GM19467 (cell line): ENCODE data around the gene CHMP6.

Experiments
- ATAC-seq: cut with Tn5 transposase; IDR thresholded peaks from one replicate; pipeline ENCODE4 v1.9.1; 2021; ENCODE audit warnings: mild to moderate bottlenecking, moderate library complexity; ENCODE audit not compliant: unreplicated experiment

CHMP6 gene

GRCh38 chr17:80991645-80992076 lies at the start of gene CHMP6:
CHMP6 (plus strand) TSS chr17:80991841; CDS start chr17:80991919, 78 bp downstream.
- ATAC-seq: peak; percentile 47

DNA sequence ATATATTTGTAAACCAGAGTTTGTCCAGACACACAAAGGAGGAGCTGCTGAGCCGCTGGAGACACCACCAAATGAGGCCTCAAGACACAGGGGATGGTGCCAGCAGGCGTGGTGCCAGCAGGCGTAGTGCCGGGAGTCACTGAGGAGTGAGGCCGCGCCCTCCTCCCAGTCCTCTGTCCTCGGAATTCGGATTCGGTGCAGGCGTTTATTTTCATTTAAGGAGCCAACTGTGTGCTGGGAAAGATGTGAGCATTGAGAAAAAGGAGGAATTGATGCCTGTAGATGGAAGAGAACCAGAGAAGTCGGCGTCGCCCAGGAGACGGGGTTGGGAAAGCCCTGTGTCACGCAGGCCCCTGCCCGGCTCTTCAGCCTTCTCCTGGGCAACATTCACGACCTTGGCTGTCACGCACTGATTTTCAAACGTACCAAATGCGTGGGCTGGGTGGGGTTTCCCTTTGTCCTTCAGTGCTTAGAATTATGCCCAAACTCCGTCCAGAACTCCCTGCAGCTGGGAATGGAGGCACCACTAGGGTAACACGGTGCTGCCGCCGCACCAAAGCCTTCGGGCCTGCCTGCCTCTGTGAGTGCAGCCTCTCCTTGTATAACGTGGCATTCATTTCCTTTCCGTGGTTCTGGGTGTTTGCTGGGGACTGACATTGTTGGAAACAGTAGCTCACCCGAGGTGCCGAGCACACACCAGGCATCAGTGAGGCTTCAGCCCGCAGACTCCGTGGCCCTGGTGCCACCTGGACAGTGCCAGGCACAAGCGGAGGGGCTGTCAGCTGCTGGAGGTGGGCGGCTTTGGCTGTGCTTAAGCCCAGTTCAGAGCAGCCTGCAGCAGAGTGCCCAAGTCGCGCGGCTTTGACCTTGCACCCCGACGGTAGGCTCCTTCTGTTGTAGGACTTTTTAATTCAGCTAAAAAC lies 49.0 kb upstream of the CHMP6 start:
- no peak for ATAC-seq

- no peak for ATAC-seq
These were observed 48.1 kb upstream of the CHMP6 start for GRCh38 chr17:80943346-80944145.

GRCh38 chr17:80944326-80944725 lies 47.3 kb upstream of the CHMP6 start:
- ATAC-seq: no peak

GRCh38 chr17:80945736-80946135 lies 45.9 kb upstream of the CHMP6 start:
- no peak for ATAC-seq

DNA sequence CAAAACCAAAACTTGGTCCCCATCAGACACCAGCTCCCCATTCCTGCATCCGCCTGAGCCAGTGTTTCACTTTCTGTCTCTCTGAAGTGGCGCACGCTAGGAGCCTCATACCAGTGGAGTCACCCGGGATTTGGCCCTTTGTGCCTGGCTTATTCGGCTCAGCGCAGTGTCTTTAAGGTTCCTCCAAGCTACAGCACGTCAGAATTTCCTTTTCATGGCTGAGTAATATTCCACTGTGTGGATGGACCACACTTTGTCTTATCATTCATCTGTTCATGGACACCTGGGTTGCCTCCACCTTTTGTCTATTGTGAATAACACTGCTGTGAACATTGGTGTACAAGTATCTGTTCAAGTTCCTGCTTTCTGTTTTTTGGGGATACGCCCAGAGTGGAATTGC lies 45.2 kb upstream of the CHMP6 start:
- no peak for ATAC-seq

DNA sequence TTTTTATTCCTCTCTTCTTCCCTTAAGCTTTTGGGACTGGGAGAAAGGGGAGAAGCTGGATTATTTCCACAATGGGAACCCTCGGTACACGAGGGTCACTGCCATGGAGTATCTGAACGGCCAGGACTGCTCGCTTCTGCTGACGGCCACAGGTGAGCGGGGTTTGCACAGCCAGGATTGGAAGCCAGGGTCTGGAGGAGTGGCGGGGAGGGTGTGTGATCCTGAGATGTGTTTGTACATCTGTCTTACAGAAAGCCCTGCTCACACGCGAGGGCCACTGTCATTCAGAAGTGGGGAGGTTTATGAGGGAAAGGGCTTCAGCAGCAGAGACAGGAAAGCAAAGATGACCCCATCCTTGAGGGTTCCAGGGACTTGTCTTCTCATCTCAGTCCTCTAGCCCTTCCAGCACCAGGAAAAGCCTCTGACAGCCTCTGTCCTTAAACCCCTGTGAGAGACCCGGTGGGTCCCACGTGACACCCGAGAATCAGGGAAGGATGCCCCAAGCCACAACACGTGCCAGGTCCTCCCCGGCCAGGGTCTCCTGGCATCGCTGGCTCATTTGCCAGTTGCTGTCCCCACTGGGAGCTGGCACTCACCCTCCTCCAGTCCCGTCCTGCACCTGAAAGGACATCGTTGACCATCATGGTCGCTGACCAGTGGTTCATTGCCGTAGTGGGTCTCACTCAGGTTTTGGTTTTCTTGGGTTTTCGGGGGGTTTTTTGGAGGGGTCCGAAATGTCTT lies 44.3 kb upstream of the CHMP6 start:
- no peak for ATAC-seq

GRCh38 chr17:80948019-80948975 lies 43.3 kb upstream of the CHMP6 start:
- ATAC-seq: no peak

DNA sequence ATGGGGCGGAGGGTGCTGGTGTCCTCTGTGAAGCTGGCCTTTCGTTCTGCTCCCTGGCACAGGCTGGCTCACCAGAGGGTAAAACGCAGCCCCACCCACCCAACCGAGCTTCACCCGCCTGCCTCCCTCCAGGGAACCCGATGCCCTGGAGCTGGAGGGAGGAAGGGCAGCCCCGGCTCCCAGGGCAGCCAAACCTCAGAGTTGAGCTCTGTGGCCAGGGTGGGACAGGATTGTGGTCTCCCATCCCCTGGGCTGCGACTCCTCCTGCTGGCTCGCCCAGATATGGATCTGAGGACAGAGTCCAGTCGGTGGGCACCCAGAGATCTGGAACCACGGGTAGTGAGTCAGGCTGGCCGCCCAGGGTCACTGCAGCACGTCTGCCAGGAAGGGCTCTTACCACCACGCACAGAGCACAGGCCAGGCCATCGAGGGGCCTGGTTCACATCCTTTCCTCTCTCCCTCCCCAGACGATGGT lies 42.6 kb upstream of the CHMP6 start:
- ATAC-seq: no peak

DNA sequence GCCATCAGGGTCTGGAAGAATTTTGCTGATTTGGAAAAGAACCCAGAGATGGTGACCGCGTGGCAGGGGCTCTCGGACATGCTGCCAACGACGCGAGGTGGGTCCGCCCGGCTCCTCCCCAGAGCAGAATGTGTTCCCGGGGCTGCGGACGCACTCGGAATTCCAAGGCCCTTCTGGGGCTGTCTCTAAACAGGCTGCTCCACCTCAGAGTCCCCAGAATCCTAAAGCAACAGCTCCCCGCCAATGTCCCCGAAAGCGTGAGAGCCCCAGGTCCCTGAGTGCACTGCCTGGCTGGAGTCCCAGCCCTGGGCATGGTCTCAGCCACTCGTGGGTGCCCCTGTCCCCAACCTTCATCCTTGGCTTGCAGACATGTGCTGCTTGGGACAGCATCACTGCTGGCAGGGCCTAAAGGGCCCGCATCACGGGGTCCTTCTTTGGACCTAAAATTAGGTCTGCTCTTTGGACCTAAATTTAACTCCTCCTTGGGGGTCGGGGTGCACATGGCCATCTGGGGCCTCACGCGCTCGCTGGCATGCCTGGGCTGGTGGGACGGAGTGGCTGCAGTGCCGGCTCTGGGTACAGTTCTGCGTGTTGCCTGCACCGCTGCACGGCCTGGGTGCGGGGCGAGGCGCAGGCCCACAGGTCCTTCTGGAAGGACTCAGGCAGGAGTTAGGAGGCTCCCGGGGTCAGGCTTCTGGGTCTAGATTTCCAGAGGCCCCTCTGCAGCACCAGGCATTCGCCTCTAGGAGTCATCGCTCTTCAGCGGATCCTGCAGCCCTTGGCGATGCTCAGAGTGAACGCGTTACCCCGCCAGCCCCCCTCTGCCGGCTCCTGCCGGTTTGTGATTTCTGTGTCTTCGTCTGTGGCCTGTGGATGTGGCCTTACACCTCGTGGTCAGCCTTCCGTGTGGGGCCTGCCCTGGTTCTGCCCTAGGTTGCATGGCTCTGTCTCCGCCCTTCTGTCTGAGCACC lies 41.9 kb upstream of the CHMP6 start:
- no peak for ATAC-seq

DNA sequence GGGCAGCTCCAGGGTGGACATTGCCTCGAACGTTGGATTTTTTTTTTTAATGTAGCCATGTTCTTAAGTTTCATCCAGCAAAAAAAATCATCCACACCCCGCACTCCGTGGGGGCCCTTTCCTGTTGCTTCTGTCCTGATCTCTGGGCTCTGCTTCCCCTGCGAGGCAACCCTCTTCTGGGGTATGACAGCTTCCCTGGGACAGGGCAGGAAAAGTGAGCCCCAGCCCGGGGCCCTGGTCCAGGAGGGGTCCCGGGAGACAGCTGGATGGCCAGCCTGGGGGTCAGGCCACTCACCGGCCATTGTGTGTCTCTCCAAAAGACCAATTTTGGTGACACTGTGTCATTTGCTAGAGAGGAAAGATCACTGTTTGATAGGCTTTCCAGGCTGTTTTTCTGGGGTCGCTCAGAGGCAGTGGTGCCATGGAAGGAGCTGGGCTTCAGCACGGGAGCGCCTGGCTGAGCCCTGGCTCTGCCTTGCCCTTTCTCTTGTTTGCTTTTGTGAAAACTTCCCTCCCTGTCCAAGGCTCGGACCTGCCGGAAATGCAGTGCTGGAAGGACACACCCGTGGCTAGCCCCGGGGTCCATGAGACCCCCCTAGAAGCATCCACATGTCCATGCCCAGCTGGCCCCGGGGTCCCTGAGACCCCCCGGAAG lies 41.0 kb upstream of the CHMP6 start:
- no peak for ATAC-seq

DNA sequence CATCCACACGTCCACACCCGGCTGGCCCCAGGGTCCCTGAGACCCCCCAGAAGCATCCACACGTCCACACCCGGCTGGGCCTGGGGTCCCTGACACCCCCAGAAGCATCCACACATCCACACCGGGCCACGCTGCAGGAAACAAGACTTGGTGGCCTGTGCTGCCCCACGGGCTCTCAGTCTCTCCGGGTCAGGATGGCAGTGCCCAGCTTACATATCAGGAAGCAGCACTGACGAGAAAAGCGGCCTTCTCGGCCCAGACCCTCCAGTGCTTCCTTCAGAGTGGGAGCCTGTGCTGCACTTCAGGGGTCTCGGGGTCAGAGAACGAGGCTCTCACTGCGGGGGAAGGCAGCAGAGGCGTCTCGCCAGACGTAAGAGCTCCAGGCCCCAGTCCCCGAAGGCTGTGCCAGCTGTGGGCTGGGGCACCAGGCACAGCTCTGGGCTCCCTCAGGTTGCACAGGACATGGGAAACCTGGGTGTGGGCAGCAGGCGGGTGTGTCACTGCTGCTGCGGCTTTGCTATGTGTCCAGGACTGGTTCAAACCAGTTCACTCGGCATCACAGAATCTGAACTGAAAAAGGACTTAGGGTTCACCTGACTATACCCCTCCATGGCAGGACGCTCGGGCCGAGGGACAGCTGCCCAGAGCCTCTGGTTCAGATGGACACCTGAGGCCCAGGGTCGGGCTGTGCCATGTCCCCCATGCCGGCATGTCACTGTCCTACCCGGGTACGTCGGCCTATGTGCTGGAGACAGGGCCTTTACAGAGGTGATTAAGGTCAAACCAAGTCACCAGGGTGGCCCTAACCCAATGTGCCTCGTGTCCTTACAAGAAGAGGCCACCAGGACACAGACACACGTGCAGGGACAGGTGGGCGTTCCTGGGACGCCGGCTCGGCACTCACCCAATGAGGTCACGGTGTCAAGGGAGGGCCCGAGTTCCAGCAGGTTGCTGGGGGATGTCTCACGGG lies 40.2 kb upstream of the CHMP6 start:
- ATAC-seq: no peak

GRCh38 chr17:80952291-80952690 lies 39.4 kb upstream of the CHMP6 start:
- ATAC-seq: no peak

DNA sequence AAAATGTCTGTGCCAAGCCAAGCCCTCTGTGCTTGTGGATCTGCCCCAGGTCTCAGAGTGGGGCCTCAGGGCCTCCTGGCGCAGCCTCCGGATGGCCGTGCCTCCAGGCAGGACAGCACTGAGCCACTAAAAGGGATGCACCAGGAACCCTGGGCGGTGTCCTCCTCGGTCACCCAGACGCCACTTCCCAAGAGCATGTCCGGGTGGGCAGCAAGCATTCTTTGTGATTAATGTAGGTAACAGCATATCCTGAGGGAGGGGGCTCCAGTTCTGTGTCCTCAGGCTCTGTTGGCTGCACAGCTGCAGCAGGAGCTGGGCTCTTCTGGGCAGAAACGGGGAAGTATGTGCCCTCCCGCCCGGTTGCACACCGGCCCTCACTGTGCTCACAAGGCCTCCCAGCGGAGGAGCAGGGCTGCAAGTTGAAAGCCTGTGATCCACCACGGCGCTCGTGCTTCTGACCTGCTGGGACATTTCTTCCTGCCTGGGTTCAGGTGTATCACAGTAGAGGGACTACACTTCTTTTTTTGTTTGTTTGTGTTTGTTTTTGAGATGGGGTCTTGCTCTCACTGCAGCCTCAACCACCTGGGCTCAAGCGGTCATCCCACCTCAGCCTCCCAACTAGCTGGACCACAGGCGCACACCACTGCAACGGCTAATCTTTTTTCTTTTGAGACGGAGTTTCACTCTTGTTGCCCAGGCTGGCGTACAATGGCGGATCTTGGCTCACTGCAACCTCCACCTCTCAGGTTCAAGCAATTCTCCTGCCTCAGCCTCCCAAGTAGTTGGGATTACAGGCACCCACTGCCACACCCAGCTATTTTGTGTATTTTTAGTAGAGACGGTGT lies 37.9 kb upstream of the CHMP6 start:
- no peak for ATAC-seq

GRCh38 chr17:80955078-80955477 lies 36.6 kb upstream of the CHMP6 start:
- no peak for ATAC-seq

GRCh38 chr17:80955671-80956280 lies 35.9 kb upstream of the CHMP6 start:
- ATAC-seq: no peak
